Stimulated activated naive CD8-positive, alpha-beta T cell treated with anti-CD3 and anti-CD28 coated beads, Interleukin-15, Interleukin-2, amounts not matched to agents 100 ng/mL and 50 ng/mL, for 24 hours (primary cell): ENCODE measurements around the gene ATP23.

Experiments used
- H3K27ac Mint-ChIP-seq: one replicate; pipeline ENCODE4 v1.8.0; 2021; ENCODE audit warnings: mild to moderate bottlenecking, mixed read lengths
- H3K27me3 Mint-ChIP-seq: one replicate; pipeline ENCODE4 v1.8.0; 2021; ENCODE audit warnings: mixed read lengths
- H3K36me3 Mint-ChIP-seq: one replicate; pipeline ENCODE4 v1.8.0; 2021; ENCODE audit warnings: low read depth, mixed read lengths
- H3K4me1 Mint-ChIP-seq: one replicate; pipeline ENCODE4 v1.8.0; 2021; ENCODE audit warnings: low read depth, mixed read lengths
- H3K4me3 Mint-ChIP-seq: one replicate; pipeline ENCODE4 v1.8.0; 2021; ENCODE audit warnings: mild to moderate bottlenecking, mixed read lengths
- H3K9me3 Mint-ChIP-seq: one replicate; pipeline ENCODE4 v1.8.0; 2021; ENCODE audit warnings: mixed read lengths

The ATP23 gene

DNA sequence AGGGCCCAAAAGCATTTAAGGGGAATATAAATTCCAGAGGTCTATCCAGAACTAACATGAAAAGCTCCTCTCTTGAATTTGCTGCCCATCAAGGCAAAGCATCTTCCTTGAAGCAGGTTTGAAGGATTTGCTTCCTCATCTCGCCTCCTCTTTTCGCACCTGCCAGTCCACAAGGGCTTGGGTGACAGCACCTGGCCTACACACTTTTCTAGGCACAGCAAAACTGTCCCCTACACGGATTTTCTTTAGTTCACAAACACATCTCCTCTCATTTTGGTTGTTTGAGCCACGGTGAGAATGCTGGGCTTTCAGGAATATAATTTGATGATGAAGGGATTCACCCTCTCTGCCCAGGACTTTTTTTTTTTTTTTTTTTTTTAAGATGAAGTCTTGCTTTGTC, 36.9 kb upstream of the ATP23 start:
- H3K27me3 Mint-ChIP-seq: peaks cover 18% of the 10 kb centered on the region
- no peaks in the 10 kb centered on the region for H3K36me3 Mint-ChIP-seq
- no peaks in the 10 kb centered on the region for H3K9me3 Mint-ChIP-seq
- no peak overlapping the region for H3K4me3 Mint-ChIP-seq
- no peak overlapping the region for H3K27ac Mint-ChIP-seq
- peaks cover 19% of the 10 kb centered on the region for H3K4me1 Mint-ChIP-seq

- Mint-ChIP-seq H3K36me3 (no peaks in the 10 kb centered on the region), H3K27ac (peak overlapping the region; percentile 72), H3K27me3 (peaks cover 18% of the 10 kb centered on the region), H3K4me3 (peak overlapping the region; percentile 42), H3K9me3 (no peaks in the 10 kb centered on the region), H3K4me1 (peaks cover 12% of the 10 kb centered on the region)
These were observed 36.2 kb upstream of the ATP23 start for GRCh38 chr12:57904848-57905811.

GRCh38 chr12:57905812-57906475, 35.4 kb upstream of the ATP23 start:
- Mint-ChIP-seq H3K4me3 (no peak overlapping the region), H3K27me3 (peaks cover 18% of the 10 kb centered on the region), H3K4me1 (peaks cover 5% of the 10 kb centered on the region), H3K9me3 (no peaks in the 10 kb centered on the region), H3K36me3 (no peaks in the 10 kb centered on the region), H3K27ac (no peak overlapping the region)

DNA sequence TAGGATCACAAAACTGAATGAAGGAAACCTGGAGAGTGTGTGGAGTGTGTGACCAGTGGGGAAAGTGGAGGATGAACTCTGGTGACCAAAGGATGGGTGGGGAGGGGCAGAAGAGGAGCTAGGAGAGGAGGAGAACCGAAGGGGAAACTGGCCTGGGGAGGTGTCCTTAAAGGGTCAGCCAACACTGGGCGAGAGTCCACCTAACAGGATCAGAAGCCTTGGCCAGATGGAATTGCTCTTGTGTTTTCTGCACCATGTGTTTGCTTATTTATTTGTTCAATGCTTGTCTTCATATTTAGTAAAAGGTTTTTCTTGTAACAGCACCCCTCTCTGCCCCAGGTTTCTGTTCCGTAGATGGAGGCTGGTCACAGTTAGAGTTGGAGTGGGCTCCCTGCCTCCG, 34.5 kb upstream of the ATP23 start:
- Mint-ChIP-seq H3K4me3 (no peak overlapping the region), H3K9me3 (no peaks in the 10 kb centered on the region), H3K27me3 (peaks cover 18% of the 10 kb centered on the region), H3K4me1 (peaks cover 5% of the 10 kb centered on the region), H3K36me3 (no peaks in the 10 kb centered on the region), H3K27ac (no peak overlapping the region)

DNA sequence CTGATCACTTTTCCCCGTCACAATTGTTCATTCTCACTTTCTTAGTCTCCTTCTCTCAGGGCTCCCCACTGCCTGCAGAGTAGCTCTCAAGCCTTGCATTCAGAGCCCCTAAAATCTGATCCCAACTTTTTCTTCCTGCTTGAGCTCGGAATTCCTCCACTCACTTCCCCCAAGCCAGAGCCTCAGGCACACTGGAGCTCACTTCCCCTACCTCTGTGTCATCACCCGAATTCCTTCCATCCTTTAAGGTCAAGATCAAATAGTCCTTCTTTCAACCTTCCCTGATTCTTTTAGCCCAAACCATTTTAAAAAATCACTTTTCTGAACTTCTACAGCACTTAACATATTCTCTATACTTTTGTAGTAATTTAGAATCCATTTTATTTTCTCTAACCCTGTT, 34.1 kb upstream of the ATP23 start:
- Mint-ChIP-seq H3K4me3 (no peak overlapping the region), H3K27me3 (peaks cover 18% of the 10 kb centered on the region), H3K9me3 (no peaks in the 10 kb centered on the region), H3K27ac (no peak overlapping the region), H3K4me1 (peaks cover 5% of the 10 kb centered on the region), H3K36me3 (no peaks in the 10 kb centered on the region)

- Mint-ChIP-seq H3K4me1 (peaks cover 5% of the 10 kb centered on the region), H3K27ac (no peak overlapping the region), H3K9me3 (no peaks in the 10 kb centered on the region), H3K4me3 (no peak overlapping the region), H3K36me3 (no peaks in the 10 kb centered on the region), H3K27me3 (peaks cover 14% of the 10 kb centered on the region)
These were observed 32.9 kb upstream of the ATP23 start for GRCh38 chr12:57908511-57908910.

- Mint-ChIP-seq H3K27ac (no peak overlapping the region), H3K9me3 (no peaks in the 10 kb centered on the region), H3K27me3 (peaks cover 14% of the 10 kb centered on the region), H3K36me3 (no peaks in the 10 kb centered on the region), H3K4me3 (no peak overlapping the region), H3K4me1 (peaks cover 5% of the 10 kb centered on the region)
These were observed 32.3 kb upstream of the ATP23 start for GRCh38 chr12:57909056-57909455.

GRCh38 chr12:57909611-57910010, 31.8 kb upstream of the ATP23 start:
- Mint-ChIP-seq H3K27me3 (peaks cover 14% of the 10 kb centered on the region), H3K4me1 (peaks cover 5% of the 10 kb centered on the region), H3K27ac (no peak overlapping the region), H3K9me3 (no peaks in the 10 kb centered on the region), H3K4me3 (no peak overlapping the region), H3K36me3 (no peaks in the 10 kb centered on the region)

DNA sequence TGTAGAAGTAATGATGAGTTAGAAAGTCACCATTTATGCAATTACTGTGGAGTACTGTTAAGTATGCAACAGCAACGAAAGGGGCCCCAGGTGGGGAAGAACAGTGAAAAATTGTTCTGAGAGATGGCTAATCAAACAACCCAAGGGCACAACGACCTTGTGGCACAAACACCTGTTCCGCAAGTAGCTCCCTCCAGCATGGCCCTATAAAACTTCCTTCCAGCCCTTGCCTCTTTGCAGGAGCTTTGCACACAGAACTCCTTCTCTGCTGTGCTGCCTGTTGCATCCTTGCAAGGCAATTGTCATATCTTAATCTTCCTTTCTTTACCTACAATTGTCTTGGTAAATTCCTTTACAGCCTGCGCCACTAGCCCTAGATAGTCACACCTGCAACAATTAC, 23.2 kb upstream of the ATP23 start:
- Mint-ChIP-seq H3K4me3 (no peak overlapping the region), H3K9me3 (no peaks in the 10 kb centered on the region), H3K4me1 (no peaks in the 10 kb centered on the region), H3K27me3 (no peaks in the 10 kb centered on the region), H3K36me3 (no peaks in the 10 kb centered on the region), H3K27ac (no peak overlapping the region)

GRCh38 chr12:57927086-57927485, 14.3 kb upstream of the ATP23 start:
- H3K9me3 Mint-ChIP-seq: no peaks in the 10 kb centered on the region
- H3K27me3 Mint-ChIP-seq: no peaks in the 10 kb centered on the region
- H3K27ac Mint-ChIP-seq: no peak overlapping the region

DNA sequence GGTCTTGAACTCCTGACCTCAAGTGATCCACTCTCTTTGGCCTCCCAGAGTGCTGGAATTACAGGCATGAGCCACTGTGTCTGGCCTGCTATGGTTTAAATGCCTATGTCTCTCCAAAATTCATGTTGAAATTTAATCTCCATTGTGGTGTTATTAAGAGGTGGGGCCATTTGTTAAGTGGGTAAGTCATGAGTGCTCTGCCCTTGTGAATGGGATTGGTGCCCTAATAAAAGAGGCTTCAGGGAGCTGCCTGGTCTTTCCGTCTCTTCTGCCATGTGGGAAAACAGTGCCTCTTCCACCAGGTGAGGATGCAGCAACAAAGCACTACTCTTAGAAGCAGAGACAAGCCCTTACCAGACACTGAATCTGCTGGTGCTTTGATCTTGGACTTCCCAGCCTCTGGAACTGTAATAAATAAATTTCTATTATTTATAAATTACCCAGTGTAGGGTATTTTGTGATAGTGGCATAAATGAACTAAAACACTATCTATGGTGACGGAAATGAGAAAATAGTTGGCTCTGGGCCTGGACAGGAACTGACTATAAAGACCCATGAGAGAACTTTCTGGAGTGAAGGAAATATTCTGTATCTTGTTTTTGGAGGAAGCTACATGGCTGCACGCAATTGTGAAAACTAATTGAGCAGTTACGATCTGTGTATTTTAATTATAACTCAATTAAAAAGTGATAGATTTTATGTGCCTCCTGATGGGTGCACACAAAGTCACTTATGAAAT, 12.1 kb upstream of the ATP23 start:
- no peaks in the 10 kb centered on the region for H3K9me3 Mint-ChIP-seq
- H3K27me3 Mint-ChIP-seq: no peaks in the 10 kb centered on the region
- no peak overlapping the region for H3K27ac Mint-ChIP-seq
- H3K4me3 Mint-ChIP-seq: no peak overlapping the region
- H3K4me1 Mint-ChIP-seq: peaks cover 3% of the 10 kb centered on the region
- peaks cover 4% of the 10 kb centered on the region for H3K36me3 Mint-ChIP-seq

More at GRCh38 chr12:57927086-57927485, 14.3 kb upstream of the ATP23 start:
- Mint-ChIP-seq H3K36me3 (peaks cover 4% of the 10 kb centered on the region), H3K4me1 (no peaks in the 10 kb centered on the region), H3K4me3 (no peak overlapping the region)

DNA sequence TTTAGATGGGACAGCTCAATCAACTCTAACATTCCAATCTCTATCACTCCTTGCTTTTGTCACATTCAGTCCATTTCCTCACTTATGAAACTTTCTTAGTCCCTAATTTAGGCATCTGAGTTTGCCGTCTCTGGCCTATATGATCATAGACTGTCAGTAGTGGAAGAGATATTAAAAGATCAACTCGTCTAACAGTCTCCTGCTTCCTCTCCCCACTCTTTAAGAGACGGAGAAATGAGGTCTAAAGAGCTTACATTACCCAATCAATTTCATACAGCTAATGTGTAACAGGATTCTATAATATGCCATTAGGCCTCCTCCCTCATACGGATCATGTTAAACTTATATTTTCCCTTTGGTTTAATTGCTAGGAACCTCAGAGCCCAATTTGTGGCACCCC, 6.5 kb upstream of the ATP23 start:
- no peaks in the 10 kb centered on the region for H3K27me3 Mint-ChIP-seq
- H3K4me1 Mint-ChIP-seq: peaks cover 30% of the 10 kb centered on the region
- no peaks in the 10 kb centered on the region for H3K9me3 Mint-ChIP-seq
- H3K4me3 Mint-ChIP-seq: peak overlapping the region; percentile 98
- H3K27ac Mint-ChIP-seq: no peak overlapping the region
- H3K36me3 Mint-ChIP-seq: peaks cover 4% of the 10 kb centered on the region

DNA sequence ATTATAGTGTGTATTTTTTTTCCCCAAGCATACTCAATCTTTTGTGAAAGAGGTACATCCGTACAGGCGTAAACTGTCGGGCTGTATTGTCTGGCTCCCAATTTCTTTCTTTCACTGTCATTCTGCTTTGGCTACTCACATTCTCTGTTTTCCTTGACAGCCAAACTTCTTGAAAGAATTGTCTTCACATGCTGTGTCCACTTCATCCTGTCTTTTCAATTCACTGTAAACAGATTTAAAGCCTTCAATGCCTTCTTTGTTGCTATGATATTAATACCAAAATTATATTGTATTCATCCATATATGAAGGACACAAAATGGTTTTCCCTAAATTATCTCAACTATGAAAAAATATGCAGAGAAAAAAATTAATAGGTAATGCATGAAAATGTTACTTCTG, 6.0 kb upstream of the ATP23 start:
- Mint-ChIP-seq H3K36me3 (peaks cover 4% of the 10 kb centered on the region), H3K27ac (peak overlapping the region; percentile 99), H3K4me3 (peak overlapping the region; percentile 98)

GRCh38 chr12:57935839-57936512, 5.4 kb upstream of the ATP23 start:
- H3K4me3 Mint-ChIP-seq: peak overlapping the region; percentile 98
- peaks cover 38% of the 10 kb centered on the region for H3K4me1 Mint-ChIP-seq
- peak overlapping the region; percentile 99 for H3K27ac Mint-ChIP-seq
- H3K27me3 Mint-ChIP-seq: no peaks in the 10 kb centered on the region
- H3K9me3 Mint-ChIP-seq: no peaks in the 10 kb centered on the region
- H3K36me3 Mint-ChIP-seq: peaks cover 4% of the 10 kb centered on the region

More for the DNA sequence above, 6.0 kb upstream of the ATP23 start:
- Mint-ChIP-seq H3K9me3 (no peaks in the 10 kb centered on the region), H3K4me1 (peaks cover 31% of the 10 kb centered on the region), H3K27me3 (no peaks in the 10 kb centered on the region)
